NCI-H1105 treated with DMSO at 0.1 percent for 48 hours (cell line): ENCODE results near the gene RAB11B.
"Not testable (repeated sequence)": the region's sequence is repeated elsewhere in the genome, so short reads cannot be mapped to it uniquely, and the experiment has no call there.

ENCODE experiments used
- DNase-seq: peaks from one replicate; lab custom pipeline; 2025; lab: John Stamatoyannopoulos, UW

RAB11B gene

GRCh38 chr19:8370176-8371010 is 19.8 kb upstream of the RAB11B start:
- DNase-seq = no peak

- no peak for DNase-seq
Observed at GRCh38 chr19:8371011-8371804, 19.0 kb upstream of the RAB11B start.

- DNase-seq = no peak
Observed at GRCh38 chr19:8373867-8374813, 16.0 kb upstream of the RAB11B start.

GRCh38 chr19:8375766-8376165 is 14.4 kb upstream of the RAB11B start:
- DNase-seq = not testable (repeated sequence)

GRCh38 chr19:8376373-8376974 is 13.7 kb upstream of the RAB11B start:
- not testable (repeated sequence) for DNase-seq

- DNase-seq = no peak
Observed at GRCh38 chr19:8377598-8377997, 12.6 kb upstream of the RAB11B start.

GRCh38 chr19:8379156-8379891 is 10.8 kb upstream of the RAB11B start:
- DNase-seq = not testable (repeated sequence)

GRCh38 chr19:8384569-8384968 is 5.6 kb upstream of the RAB11B start:
- DNase-seq = not testable (repeated sequence)

GRCh38 chr19:8385103-8385502 is 5.1 kb upstream of the RAB11B start:
- not testable (repeated sequence) for DNase-seq

- DNase-seq = not testable (repeated sequence)
Observed at GRCh38 chr19:8385566-8385965, 4.6 kb upstream of the RAB11B start.

- not testable (repeated sequence) for DNase-seq
Observed at GRCh38 chr19:8386419-8386818, 3.7 kb upstream of the RAB11B start.

GRCh38 chr19:8386990-8387389 is 3.2 kb upstream of the RAB11B start:
- DNase-seq = no peak

GRCh38 chr19:8387688-8388611 is 2.2 kb upstream of the RAB11B start:
- DNase-seq = no peak

GRCh38 chr19:8388612-8388958 is 1.6 kb upstream of the RAB11B start:
- DNase-seq = no peak

- DNase-seq = peak; percentile 72
Observed at GRCh38 chr19:8390617-8390981, 439 bp downstream of the RAB11B start.

- no peak for DNase-seq
Observed at GRCh38 chr19:8391198-8392016, 1.2 kb downstream of the RAB11B start.

GRCh38 chr19:8392017-8392591 is 1.9 kb downstream of the RAB11B start:
- no peak for DNase-seq

GRCh38 chr19:8393192-8393870 is 3.2 kb downstream of the RAB11B start:
- DNase-seq = no peak
